Measurements from ENCODE around the gene ZFP57.
A peak's percentile ranks its signal among the peaks of the same experiment; 100 is the strongest.

The ZFP57 gene

DNA sequence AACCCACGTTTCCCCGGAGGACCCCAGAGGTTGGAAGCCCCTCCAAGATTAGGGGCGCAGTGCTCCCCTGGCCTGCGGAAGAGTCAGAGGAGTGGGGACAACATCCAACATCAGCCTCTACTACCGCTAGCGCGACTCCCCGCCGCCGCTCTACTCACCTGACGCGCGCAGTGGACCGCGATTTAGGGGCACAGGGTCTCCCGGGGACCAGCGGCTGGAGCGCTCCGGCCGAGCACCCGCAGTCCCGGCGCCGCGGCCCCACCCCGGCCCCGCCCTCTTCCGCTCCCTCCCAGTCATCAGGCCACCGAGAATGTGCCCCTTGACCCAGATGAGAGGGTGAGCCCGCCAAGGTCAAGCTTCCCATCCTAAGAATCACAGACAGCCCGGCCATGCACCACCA is at the start of gene ZFP57:
Gene ZFP57, minus strand, starts transcription at position 249 of the 400 bp plus-strand sequence. CDS start 4,149 bp downstream, outside the sequence.
- no peak for DNase-seq (ENCODE audit: low read depth, low spot score)

- no peak for DNase-seq (ENCODE audit: low read depth, low spot score)
Observed at GRCh38 chr6:29730575-29731126, 49.7 kb upstream of the ZFP57 start.

DNA sequence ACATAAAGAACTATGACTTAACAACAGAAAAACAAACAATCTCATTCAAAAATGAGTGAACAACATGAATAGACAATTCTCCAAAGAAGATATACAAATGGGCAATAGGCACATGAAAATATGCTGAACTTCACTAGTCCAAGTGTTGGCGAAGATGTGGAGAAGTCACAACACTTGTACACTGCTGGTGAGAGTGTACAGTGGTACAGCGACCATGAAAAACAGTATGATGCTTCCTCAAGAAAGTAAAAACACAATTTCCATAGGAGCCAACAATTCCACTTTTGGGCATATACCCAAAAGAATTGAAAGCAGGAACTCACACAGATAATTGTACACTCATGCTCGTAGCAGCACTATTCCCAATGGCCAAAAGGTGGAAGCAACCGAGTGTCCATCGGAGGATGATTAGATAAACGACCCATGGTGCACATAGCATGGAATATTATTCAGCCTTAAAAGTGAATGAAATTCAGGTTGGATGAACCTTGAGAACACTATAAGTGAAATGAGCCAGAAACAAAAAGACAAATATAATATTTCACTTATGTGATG is 48.9 kb upstream of the ZFP57 start:
- DNase-seq (ENCODE audit: low read depth, low spot score), result no peak

GRCh38 chr6:29728875-29729270 is 47.9 kb upstream of the ZFP57 start:
- no peak for DNase-seq (ENCODE audit: low read depth, low spot score)

- DNase-seq (ENCODE audit: low read depth, low spot score), result no peak
Observed at GRCh38 chr6:29728173-29728874, 47.4 kb upstream of the ZFP57 start.

DNA sequence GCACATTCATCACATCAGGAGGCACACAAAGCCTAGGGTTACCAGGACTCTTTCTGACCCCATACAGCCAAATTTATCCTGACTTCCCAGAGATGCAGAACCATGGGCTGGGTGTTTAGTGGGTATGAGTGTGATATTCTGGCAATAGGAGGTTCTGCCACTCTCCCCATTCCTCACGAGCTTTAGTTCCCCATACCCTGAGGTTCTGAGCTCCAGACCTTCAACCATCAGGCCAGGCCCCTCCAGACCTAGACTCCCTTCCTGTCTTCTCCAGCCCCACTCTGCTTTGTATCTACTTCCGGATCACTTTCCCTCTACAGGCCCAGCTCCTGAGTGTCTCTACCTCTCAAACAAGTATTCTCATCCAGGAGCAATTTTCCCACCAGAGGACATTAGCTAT is 46.7 kb upstream of the ZFP57 start:
- DNase-seq (ENCODE audit: low read depth, low spot score), result no peak

DNA sequence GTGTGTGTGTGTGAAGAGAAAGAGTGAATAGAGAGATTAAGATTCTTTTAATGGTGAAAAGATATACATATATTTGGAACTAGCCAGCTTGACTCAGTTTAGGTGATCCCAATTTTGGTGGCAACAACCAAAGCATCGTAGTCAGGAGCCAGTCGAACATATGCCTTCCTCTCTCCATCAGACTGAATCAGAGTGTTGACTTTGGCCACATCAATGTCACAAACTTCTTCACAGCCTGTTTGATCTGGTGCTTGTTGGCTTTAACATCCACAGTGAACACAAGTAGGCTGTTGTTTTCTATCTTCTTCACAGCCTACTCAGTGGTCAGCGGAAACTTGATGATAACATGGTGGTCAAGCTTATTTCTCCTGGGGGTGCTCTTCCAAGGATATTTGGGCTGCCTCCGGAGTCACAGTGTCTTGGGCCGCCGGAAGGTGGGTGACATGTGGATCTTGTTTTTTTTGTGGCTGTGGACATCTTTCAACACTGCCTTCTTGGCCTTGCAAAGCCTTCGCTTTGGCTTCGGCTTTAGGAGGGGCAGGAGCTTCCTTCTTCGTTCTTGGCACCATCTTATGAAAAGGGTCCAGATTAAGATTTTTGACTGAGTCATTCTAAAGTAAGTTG is 45.7 kb upstream of the ZFP57 start:
- no peak for DNase-seq (ENCODE audit: low read depth, low spot score)

GRCh38 chr6:29726001-29726400 is 45.0 kb upstream of the ZFP57 start:
- no peak for DNase-seq (ENCODE audit: low read depth, low spot score)

DNA sequence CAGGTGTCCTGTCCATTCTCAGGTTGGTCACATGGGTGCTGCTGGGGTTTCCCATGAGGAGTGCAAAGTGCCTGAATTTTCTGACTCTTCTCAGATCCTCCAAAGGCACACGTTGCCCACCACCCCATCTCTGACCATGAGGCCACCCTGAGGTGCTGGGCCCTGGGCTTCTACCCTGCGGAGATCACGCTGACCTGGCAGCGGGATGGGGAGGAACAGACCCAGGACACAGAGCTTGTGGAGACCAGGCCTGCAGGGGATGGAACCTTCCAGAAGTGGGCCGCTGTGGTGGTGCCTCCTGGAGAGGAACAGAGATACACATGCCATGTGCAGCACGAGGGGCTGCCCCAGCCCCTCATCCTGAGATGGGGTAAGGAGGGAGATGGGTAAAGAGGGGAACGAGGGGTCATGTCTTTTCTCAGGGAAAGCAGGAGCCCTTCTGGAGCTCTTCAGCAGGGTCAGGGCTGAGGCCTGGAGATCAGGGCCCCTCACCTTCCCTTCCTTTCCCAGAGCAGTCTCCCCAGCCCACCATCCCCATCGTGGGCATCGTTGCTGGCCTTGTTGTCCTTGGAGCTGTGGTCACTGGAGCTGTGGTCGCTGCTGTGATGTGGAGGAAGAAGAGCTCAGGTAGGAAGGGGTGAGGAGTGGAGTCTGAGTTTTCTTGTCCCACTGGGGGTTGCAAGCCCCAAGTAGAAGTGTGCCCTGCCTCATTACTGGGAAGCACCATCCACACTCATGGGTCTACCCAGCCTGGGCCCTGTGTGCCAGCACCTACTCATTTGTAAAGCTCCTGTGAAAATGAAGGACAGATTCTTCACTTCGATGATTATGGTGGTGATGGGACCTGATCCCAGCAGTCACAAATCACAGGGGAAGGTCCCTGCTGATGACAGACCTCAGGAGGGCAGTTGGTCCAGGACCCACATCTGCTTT is 44.3 kb upstream of the ZFP57 start:
- DNase-seq (ENCODE audit: low read depth, low spot score), result no peak

- DNase-seq (ENCODE audit: low read depth, low spot score), result peak; percentile 52
Observed at GRCh38 chr6:29723666-29724588, 43.0 kb upstream of the ZFP57 start.

GRCh38 chr6:29723262-29723665 is 42.3 kb upstream of the ZFP57 start, which contains the start of gene HLA-F:
HLA-F (plus strand) TSS chr6:29723434; CDS start chr6:29723464, 30 bp downstream.
- peak; percentile 44 for DNase-seq (ENCODE audit: low read depth, low spot score)

GRCh38 chr6:29720863-29721262 is 39.9 kb upstream of the ZFP57 start:
- DNase-seq (ENCODE audit: low read depth, low spot score), result no peak

- DNase-seq (ENCODE audit: low read depth, low spot score), result no peak
Observed at GRCh38 chr6:29710281-29710941, 29.5 kb upstream of the ZFP57 start.

DNA sequence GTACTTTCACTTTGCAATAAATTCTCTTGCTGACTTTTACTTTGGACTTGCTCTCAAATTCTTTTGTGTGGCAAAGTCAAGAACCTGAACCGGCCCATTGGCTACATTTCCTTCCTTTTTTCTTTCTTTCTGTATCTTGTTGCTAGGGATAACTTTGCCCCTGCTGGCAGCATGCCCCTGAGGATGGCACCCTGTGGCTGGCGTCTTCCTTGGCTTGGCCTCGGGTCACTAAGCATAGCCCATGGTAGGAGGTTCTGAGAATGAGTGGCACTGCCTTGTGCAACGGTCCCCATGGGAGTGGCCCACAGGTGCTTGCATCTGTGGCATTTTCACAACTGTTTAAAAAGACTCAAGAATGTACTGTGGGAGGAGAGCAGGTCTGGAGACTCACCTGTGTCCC is 28.2 kb upstream of the ZFP57 start:
- no peak for DNase-seq (ENCODE audit: low read depth, low spot score)

GRCh38 chr6:29708432-29709179 is 27.7 kb upstream of the ZFP57 start:
- no peak for DNase-seq (ENCODE audit: low read depth, low spot score)

DNA sequence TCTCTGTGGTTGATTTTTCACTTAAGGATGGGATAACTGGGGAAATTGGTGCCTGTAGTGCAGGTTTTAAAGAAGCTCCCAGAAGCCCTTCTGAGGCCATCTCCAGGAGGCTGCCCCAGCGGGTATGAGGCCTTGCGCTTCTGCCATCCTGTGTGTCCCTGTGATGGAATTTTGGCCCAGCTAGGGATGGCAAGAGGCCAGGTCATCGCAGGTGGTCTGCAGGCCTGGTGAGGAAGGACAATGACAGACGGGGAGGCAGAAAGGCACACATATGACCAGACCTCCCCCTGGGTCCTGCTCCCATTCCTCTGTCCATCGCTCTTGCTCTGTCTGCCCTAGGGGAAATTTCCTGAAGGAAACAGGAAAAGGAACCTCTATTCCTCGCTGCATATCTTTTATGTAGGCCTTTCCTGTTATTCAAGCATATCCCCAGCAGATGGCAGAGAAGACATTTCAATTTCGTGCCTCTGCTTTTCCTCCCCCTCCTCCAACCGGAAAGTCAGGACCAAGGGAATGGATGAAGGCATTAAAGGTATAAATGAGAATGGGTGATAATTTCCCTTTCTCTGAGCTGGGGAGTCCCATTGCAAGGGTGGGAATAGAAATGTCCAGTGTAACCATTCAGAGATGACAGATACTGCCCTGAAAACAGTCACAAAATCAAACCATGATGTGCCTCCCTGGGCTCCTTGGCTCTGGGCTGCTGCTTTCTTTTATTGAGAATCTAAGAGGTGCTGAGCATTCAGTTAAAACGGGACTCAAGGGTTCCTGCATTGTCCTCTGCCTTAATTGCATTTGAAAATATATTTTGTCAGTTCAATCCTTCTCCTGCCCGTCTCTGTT is 24.7 kb upstream of the ZFP57 start:
- DNase-seq (ENCODE audit: low read depth, low spot score), result no peak

DNA sequence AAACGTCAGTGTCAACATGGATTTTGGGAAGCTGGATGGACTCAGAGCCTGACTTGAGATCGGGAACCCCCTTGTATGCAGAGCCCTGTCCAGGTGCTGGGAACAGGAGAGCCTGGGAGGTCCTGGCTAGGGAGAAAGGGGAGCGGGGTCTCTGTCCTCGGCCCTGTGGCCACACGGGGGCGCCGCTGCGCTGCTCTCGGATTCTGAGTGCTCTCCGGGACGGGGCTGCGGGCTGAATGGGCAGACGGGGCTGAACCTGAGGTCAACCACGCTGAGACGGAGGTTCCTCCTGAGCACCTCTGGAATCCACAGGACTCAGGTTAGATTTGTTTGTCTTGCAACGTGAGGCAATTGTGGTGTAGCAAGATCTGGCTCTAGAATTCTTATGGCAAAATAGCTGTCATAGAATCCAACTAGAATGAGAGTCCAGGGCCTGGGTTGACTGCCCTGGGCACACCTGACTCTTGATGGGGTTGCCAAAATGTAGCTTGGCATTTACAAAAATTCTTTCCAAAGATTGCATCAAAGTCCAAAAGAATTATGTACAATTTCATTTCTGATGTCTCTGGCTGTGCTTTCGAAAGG is 21.7 kb upstream of the ZFP57 start:
- DNase-seq (ENCODE audit: low read depth, low spot score), result peak; percentile 94
